DND-41 (cell line): Measurements from ENCODE around the gene RASGRP4.

Experiments
- ATAC-seq: fragments of 200-7000 bp; cut with Tn5 transposase; 3 replicates; pipeline ENCODE4 v1.9.1; 2021; ENCODE audit warnings: low read depth; ENCODE audit not compliant: insufficient read depth
- DNase-seq: peaks from one replicate; pipeline ENCODE4 v3.0.0-alpha.2; 2020
- H2AFZ ChIP-seq: 2 replicates; pipeline ENCODE4 v1.6.0; 2012; ENCODE audit warnings: low read depth, low read length
- H3K27ac ChIP-seq: 2 replicates; pipeline ENCODE4 v1.5.1; 2012; ENCODE audit warnings: low read length, inconsistent platforms
- H3K27me3 ChIP-seq: fragments of 200-600 bp; sonication (generic); 2 replicates; pipeline ENCODE4 v1.6.0; 2012; ENCODE audit warnings: low read length, mild to moderate bottlenecking, inconsistent platforms; ENCODE audit not compliant: insufficient read depth, poor library complexity
- H3K36me3 ChIP-seq: 2 replicates; pipeline ENCODE4 v1.5.1; 2012; ENCODE audit warnings: low read length, inconsistent platforms; ENCODE audit not compliant: insufficient read depth
- H3K4me1 ChIP-seq: 2 replicates; pipeline ENCODE4 v1.5.1; 2012; ENCODE audit warnings: mild to moderate bottlenecking, low read length; ENCODE audit not compliant: insufficient read depth
- H3K4me2 ChIP-seq: 2 replicates; pipeline ENCODE4 v1.6.0; 2012; ENCODE audit warnings: mild to moderate bottlenecking, moderate library complexity, low read length, inconsistent platforms; ENCODE audit not compliant: insufficient read depth
- H3K4me3 ChIP-seq, 2 experiments: fragments of 200-600 bp in 1 of 2; shearing (Covaris generic) in 1 of 2; 2 replicates each; pipeline ENCODE4 v1.5.1; 2012 to 2016; ENCODE audit warnings: inconsistent platforms in 2 of 2, low read length in 2 of 2, mild to moderate bottlenecking in 2 of 2, low read depth in 1 of 2, moderate library complexity in 1 of 2
- H3K79me2 ChIP-seq: 2 replicates; pipeline ENCODE4 v1.6.0; 2012; ENCODE audit warnings: low read length, inconsistent platforms; ENCODE audit not compliant: insufficient read depth
- H3K9ac ChIP-seq: 2 replicates; pipeline ENCODE4 v1.6.0; 2012; ENCODE audit warnings: low read depth, mild to moderate bottlenecking, inconsistent platforms, low read length, moderate library complexity
- H3K9me3 ChIP-seq: 2 replicates; pipeline ENCODE4 v1.5.1; 2012; ENCODE audit warnings: low read length, moderate library complexity, mild to moderate bottlenecking, inconsistent platforms; ENCODE audit not compliant: insufficient read depth, severe bottlenecking
- H4K20me1 ChIP-seq: 2 replicates; pipeline ENCODE4 v1.6.0; 2012; ENCODE audit warnings: low read length; ENCODE audit not compliant: insufficient read depth
- CTCF ChIP-seq: IDR thresholded peaks from 2 replicates; pipeline ENCODE4 v1.5.1; 2012; ENCODE audit warnings: borderline replicate concordance, low read length, moderate library complexity, mild to moderate bottlenecking; ENCODE audit not compliant: poor library complexity, severe bottlenecking; ENCODE audit errors: extremely low read depth
- EZH2 ChIP-seq: IDR thresholded peaks from 3 replicates; pipeline ENCODE4 v1.6.1; 2012; ENCODE audit warnings: borderline replicate concordance, low read depth, mild to moderate bottlenecking, moderate library complexity, low read length, inconsistent platforms; ENCODE audit not compliant: severe bottlenecking

Gene RASGRP4

GRCh38 chr19:38391911-38392464 lies 34.0 kb downstream of the RASGRP4 start:
- no peak overlapping the region for H3K9ac ChIP-seq
- no peak overlapping the region for H2AFZ ChIP-seq
- ATAC-seq (no peak), DNase-seq (no peak)
- H3K9me3 ChIP-seq = no peaks in the 10 kb centered on the region
- peaks cover 12% of the 10 kb centered on the region; the same call in 1 of the 2 replicates for H4K20me1 ChIP-seq
- peaks cover 24% of the 10 kb centered on the region for H3K4me1 ChIP-seq
- H3K4me2 ChIP-seq = no peak overlapping the region
- H3K4me3 ChIP-seq = no peak overlapping the region
- no peaks in the 10 kb centered on the region for H3K36me3 ChIP-seq
- H3K27ac ChIP-seq = no peak overlapping the region
- H3K27me3 ChIP-seq = no peaks in the 10 kb centered on the region
- H3K79me2 ChIP-seq = no peaks in the 10 kb centered on the region
- TF ChIP-seq EZH2 (no peak), CTCF (no peak)

GRCh38 chr19:38389957-38390924 lies 35.8 kb downstream of the RASGRP4 start:
- Histone ChIP-seq H3K27me3 (no peaks in the 10 kb centered on the region), H3K36me3 (peaks cover 1% of the 10 kb centered on the region; the same call in 1 of the 2 replicates), H3K9me3 (no peaks in the 10 kb centered on the region), H3K79me2 (no peaks in the 10 kb centered on the region), H3K4me3 (no peak overlapping the region), H3K9ac (no peak overlapping the region), H3K4me1 (peaks cover 41% of the 10 kb centered on the region), H3K4me2 (no peak overlapping the region), H2AFZ (no peak overlapping the region), H4K20me1 (peaks cover 19% of the 10 kb centered on the region), H3K27ac (no peak overlapping the region)
- DNase-seq (no peak), ATAC-seq (no peak)
- TF ChIP-seq CTCF (no peak), EZH2 (no peak)

GRCh38 chr19:38389101-38389925 lies 36.7 kb downstream of the RASGRP4 start:
- Histone ChIP-seq H3K9ac (peak overlapping the region; percentile 58), H3K79me2 (no peaks in the 10 kb centered on the region), H4K20me1 (peaks cover 28% of the 10 kb centered on the region), H3K27me3 (no peaks in the 10 kb centered on the region), H3K27ac (peak overlapping the region; percentile 47; the same call in 1 of the 2 replicates), H3K4me1 (peaks cover 50% of the 10 kb centered on the region), H2AFZ (peak overlapping the region; percentile 95; the same call in 1 of the 2 replicates), H3K36me3 (peaks cover 10% of the 10 kb centered on the region; the same call in 1 of the 2 replicates), H3K4me3 (peak overlapping the region in 1 of 2 experiments; percentile 88; a peak in 2 of 4 replicates), H3K4me2 (peak overlapping the region; percentile 100), H3K9me3 (no peaks in the 10 kb centered on the region)
- no peak for ATAC-seq
- TF ChIP-seq CTCF (no peak), EZH2 (no peak)
- no peak for DNase-seq
